HL-60 (cell line): ENCODE results near the gene MAP2.

Experiments
- DNase-seq, 2 experiments: peaks; one replicate each; pipeline ENCODE4 v3.0.0-alpha.2; 2010 to 2020; ENCODE audit warnings: low read depth in 1 of 2, low spot score in 1 of 2
- H3K27ac ChIP-seq: fragments of 250-450 bp; sonication (Bioruptor Pico); replicated peaks from 2 replicates; pipeline ENCODE4 v1.5.1; 2020; ENCODE audit warnings: mild to moderate bottlenecking, moderate library complexity
- H3K27me3 ChIP-seq: fragments of 250-450 bp; sonication (Bioruptor Pico); 2 replicates; pipeline ENCODE4 v1.5.1; 2021; ENCODE audit warnings: mild to moderate bottlenecking, moderate library complexity; ENCODE audit not compliant: insufficient read depth, poor library complexity, severe bottlenecking
- H3K4me3 ChIP-seq: replicated peaks from 2 replicates; pipeline ENCODE4 v1.5.1; 2011; ENCODE audit warnings: mild to moderate bottlenecking, control low read depth, low read length; ENCODE audit not compliant: insufficient read depth
- GABPA ChIP-seq: IDR thresholded peaks from 2 replicates; pipeline ENCODE4 v1.6.1; 2012; ENCODE audit warnings: low read depth
- POLR2AphosphoS5 ChIP-seq: IDR thresholded peaks from 2 replicates; pipeline ENCODE4 v1.6.1; 2012; ENCODE audit warnings: low read depth
- SPI1 ChIP-seq: IDR thresholded peaks from 2 replicates; pipeline ENCODE4 v1.6.1; 2012; ENCODE audit warnings: low read depth, mild to moderate bottlenecking, borderline replicate concordance
- TF ChIP-seq, protein P1 (sequence below): IDR thresholded peaks from one replicate; pipeline ENCODE4 v1.5.1; 2011; ENCODE audit warnings: low read length, control low read depth, inconsistent platforms; ENCODE audit not compliant: insufficient read depth
- TF ChIP-seq, protein P2 (sequence below): IDR thresholded peaks from 2 replicates; pipeline ENCODE4 v1.6.1; 2012; ENCODE audit warnings: low read depth; ENCODE audit not compliant: insufficient replicate concordance

Gene MAP2

DNA sequence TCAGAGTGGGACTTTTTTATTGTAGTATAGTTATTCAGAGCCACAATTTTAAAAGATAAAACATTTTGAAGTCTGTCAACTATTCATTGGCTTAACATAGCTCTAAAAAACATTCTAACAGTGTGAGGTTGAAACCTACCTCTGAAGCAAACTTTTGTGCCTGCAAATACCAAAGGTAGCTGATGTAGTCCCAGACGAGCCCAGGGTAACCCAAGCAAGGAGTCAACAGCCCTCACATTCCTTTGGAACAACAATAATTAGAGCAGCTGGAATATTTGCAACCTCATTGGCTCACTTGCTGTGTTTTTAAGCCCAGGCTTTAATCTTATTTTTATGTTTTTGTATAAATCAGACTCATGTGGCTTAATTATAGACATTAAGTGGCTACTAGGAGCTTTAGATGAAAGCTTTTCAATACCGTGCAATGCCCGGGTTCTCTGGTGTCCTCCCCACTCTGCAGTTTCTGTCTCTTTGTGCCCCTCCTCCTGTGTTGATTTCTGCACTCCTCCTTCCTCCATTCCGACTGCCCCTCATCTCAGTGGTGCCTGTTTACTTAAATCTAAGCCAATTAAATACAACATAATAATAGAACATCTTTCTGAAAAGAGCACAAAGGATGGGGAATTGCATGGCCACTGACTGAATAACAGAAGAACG, 189.9 kb downstream of the MAP2 start:
- Histone ChIP-seq H3K4me3 (no peak overlapping the region), H3K27me3 (no peaks in the 10 kb centered on the region), H3K27ac (no peak overlapping the region)
- no peak for DNase-seq
- TF ChIP-seq, protein P1, sequence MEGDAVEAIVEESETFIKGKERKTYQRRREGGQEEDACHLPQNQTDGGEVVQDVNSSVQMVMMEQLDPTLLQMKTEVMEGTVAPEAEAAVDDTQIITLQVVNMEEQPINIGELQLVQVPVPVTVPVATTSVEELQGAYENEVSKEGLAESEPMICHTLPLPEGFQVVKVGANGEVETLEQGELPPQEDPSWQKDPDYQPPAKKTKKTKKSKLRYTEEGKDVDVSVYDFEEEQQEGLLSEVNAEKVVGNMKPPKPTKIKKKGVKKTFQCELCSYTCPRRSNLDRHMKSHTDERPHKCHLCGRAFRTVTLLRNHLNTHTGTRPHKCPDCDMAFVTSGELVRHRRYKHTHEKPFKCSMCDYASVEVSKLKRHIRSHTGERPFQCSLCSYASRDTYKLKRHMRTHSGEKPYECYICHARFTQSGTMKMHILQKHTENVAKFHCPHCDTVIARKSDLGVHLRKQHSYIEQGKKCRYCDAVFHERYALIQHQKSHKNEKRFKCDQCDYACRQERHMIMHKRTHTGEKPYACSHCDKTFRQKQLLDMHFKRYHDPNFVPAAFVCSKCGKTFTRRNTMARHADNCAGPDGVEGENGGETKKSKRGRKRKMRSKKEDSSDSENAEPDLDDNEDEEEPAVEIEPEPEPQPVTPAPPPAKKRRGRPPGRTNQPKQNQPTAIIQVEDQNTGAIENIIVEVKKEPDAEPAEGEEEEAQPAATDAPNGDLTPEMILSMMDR, result no peak
- TF ChIP-seq SPI1 (no peak), GABPA (no peak), POLR2AphosphoS5 (no peak)
- TF ChIP-seq, protein P2, sequence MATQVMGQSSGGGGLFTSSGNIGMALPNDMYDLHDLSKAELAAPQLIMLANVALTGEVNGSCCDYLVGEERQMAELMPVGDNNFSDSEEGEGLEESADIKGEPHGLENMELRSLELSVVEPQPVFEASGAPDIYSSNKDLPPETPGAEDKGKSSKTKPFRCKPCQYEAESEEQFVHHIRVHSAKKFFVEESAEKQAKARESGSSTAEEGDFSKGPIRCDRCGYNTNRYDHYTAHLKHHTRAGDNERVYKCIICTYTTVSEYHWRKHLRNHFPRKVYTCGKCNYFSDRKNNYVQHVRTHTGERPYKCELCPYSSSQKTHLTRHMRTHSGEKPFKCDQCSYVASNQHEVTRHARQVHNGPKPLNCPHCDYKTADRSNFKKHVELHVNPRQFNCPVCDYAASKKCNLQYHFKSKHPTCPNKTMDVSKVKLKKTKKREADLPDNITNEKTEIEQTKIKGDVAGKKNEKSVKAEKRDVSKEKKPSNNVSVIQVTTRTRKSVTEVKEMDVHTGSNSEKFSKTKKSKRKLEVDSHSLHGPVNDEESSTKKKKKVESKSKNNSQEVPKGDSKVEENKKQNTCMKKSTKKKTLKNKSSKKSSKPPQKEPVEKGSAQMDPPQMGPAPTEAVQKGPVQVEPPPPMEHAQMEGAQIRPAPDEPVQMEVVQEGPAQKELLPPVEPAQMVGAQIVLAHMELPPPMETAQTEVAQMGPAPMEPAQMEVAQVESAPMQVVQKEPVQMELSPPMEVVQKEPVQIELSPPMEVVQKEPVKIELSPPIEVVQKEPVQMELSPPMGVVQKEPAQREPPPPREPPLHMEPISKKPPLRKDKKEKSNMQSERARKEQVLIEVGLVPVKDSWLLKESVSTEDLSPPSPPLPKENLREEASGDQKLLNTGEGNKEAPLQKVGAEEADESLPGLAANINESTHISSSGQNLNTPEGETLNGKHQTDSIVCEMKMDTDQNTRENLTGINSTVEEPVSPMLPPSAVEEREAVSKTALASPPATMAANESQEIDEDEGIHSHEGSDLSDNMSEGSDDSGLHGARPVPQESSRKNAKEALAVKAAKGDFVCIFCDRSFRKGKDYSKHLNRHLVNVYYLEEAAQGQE, result no peak

DNA sequence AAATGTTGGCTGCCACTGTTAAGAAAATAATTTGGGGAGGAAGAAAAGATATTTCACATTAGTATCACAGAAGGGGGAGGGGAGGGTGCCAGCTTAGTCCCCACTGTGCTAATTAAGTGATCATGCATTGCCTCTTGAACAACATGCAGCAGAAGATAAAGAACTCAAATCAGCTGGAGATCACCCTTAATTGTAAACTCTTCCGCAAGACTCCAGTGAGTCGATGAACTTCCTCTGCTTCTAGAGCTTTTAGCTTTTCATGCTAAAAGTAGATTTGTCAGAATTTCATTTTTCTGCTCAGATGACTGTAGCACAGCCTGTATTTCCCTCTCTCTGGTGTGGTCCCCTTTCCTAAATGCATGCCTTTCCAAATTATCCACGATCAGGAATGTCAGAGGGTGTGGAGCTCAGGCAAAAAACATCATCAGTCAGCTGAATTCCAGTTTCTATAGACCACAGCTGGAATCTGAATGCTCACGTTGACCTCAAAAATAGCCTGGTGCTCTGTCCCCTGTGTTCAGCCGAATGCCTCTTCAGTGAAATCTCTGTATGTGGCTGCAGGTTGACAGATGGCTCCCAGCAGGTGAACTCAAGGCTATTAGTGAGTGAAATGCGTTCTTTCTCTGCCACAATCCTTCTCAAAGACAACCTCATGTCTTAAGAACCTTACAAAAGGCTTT, 191.0 kb downstream of the MAP2 start:
- Histone ChIP-seq H3K27ac (no peak overlapping the region), H3K4me3 (no peak overlapping the region), H3K27me3 (no peaks in the 10 kb centered on the region)
- DNase-seq, result no peak
- no peak for TF ChIP-seq SPI1
- TF ChIP-seq, protein P2, result no peak
- no peak for TF ChIP-seq GABPA
- TF ChIP-seq POLR2AphosphoS5, result no peak
- TF ChIP-seq, protein P1, result no peak

DNA sequence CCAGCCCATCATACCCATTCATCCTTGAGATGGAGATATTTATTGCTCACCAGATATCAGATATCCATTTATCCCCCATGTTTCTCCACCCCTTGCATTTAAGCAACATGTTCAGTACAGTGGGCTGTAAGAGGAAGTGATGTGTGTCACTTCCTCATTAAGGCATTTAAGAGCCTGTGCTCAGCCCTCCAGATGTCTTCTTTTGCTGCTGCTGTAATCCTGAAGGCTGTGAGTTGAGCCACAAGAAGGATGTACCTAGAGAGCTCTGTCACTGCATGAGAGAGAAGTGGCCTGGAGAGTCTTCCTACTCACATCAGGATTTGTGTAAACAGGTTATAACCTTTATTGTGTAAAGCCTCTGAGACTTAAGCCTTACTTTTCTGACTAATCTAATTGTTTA, 195.9 kb downstream of the MAP2 start:
- no peak overlapping the region for H3K27ac ChIP-seq
- H3K4me3 ChIP-seq, result no peak overlapping the region
- H3K27me3 ChIP-seq, result no peaks in the 10 kb centered on the region
- TF ChIP-seq SPI1, result peak; percentile 100
- TF ChIP-seq, protein P2, result no peak
- peak; percentile 23; the same call in 1 of the 2 replicates for TF ChIP-seq GABPA
- TF ChIP-seq POLR2AphosphoS5, result peak; percentile 56; the same call in 1 of the 2 replicates
- TF ChIP-seq, protein P1, result no peak
- DNase-seq, result peak; percentile 35 to 92
